Skin epidermis (tissue), 12 donors: ENCODE results near the gene PNCK.
"Not testable (repeated sequence)": the region's sequence is repeated elsewhere in the genome, so short reads cannot be mapped to it uniquely, and the experiment has no call there.

ENCODE experiments used
- H3K27ac ChIP-seq, 21 experiments: fragments of 200-600 bp; sonication (generic) in 11 of 21; one replicate each; pipeline ENCODE4 v1.5.0; 2020; ENCODE audit warnings: mild to moderate bottlenecking in 3 of 21, inconsistent platforms in 2 of 21, moderate library complexity in 2 of 21
- H3K4me3 ChIP-seq, 7 experiments: fragments of 200-600 bp; sonication (generic) in 2 of 7; one replicate each; pipeline ENCODE4 v1.5.0; 2020; ENCODE audit warnings: inconsistent platforms in 2 of 7, mild to moderate bottlenecking in 2 of 7, moderate library complexity in 1 of 7

PNCK gene

DNA sequence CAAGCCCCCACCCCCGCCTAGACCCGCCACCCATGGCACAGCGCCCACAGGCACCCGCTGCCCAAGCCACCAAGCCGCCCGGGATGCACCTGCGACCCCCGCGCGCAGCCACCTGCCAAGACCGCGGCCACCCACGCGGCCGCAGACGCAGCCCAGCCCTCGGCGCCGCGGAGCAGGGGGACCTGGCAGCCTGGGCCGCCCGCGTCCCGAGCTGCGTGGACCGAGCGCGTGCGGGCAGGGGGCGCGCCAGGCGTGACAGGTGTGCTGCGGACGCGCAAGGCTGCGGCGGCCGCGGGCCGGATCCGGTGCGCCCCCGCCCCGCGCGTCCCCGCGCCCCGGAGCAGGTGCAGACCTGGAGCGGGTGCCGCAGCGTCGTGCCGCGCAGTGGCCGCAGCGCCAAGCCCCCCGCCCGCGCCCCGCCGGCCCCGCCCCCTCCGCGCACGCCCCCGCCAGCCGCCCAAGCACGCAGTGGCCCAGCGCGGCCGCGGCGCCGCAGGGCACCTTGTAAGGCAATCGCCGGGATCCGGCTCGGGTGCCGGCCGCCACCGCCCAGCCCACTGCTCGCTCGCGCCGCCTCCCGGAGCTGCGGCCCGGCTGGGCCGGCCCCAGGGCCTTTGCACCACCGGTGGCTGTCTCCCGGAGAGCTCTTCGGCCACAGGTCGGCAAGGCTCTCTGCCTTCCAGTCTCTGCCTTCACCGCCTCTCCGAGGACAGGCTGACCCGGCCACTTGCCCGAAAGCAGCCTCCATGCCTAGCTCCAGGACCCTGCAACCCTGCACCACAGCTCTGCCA, at the start of gene PNCK:
Gene PNCK (minus strand): TSS at position 386 of the 791 bp plus-strand sequence. CDS start 737 bp downstream, outside the sequence.
- H3K27ac ChIP-seq: no peak within 1 kb of the TSS
- H3K4me3 ChIP-seq: no peak within 1 kb of the TSS

DNA sequence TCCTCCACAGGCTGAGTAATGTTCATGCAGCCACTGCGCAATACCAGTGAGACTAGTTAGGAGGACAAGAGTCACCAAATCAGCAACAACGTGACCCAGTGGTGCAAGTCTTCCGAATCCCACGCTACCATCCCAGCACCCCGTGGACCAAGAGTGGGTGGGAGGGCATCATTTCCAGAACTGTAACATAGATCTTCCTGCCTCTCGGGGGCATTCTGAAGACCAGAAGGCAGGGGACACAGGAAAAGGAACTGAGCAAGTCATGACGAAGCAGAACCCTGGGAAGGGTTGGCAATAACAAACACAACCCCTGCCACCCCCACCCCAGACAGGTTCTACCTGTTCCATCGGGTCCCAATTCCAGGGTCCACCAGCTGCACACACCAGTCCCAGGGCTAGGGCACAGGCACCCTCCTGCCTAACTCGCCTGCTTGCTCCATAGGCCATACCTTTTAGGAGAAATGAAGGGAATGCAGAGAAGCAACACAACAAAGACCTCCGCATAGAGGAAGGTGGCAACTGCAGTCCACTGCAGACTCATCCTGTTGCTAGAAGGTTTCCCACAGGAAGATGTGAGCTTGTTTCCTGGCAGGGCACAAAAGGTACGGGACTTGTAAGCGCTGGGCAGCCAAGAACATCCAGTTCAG, 49.2 kb upstream of the PNCK start:
- Histone ChIP-seq H3K4me3 (peak overlapping the region; percentile 52 to 76 (median 68)), H3K27ac (peak overlapping the region; percentile 53 to 94 (median 87))

DNA sequence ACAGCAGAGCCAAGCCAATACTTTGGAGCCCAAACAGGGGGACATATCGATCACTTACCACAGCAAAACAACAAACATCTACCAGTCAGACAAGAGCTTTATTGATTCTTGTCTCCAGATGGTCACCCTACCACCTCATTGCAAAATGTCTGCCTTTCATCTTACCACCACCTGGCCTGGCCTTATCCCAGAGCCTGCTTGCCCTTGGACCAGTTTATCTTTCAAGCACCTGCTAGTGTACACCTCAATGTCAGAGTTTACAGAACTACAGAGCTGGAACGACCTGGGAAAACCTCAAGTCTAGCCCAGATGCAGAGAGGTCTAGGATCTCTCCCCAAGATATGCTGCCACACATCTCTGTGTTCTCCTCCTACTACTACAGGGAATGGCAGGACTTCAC, 46.1 kb upstream of the PNCK start:
- Histone ChIP-seq H3K27ac (no peak overlapping the region), H3K4me3 (no peak overlapping the region)

DNA sequence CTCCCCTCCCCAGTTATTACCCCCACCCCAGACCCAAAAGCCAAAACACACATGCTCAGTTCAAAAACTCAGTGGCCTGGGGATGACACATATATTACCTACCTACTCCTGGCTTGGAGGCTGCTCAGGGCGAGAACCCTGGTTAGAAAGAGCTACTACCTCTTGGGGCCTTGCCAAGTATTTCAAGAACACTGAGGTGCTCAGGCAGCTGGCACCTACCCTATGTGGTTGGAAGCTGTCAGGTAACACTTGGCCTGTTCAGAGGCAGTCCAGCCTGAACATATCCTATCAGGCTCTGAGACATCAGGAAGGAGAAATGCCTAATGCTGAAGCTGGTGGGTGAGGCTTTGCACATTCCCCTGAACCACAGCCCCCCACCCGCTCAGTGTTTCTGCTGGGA, 45.6 kb upstream of the PNCK start:
- Histone ChIP-seq H3K27ac (no peak overlapping the region), H3K4me3 (no peak overlapping the region)

DNA sequence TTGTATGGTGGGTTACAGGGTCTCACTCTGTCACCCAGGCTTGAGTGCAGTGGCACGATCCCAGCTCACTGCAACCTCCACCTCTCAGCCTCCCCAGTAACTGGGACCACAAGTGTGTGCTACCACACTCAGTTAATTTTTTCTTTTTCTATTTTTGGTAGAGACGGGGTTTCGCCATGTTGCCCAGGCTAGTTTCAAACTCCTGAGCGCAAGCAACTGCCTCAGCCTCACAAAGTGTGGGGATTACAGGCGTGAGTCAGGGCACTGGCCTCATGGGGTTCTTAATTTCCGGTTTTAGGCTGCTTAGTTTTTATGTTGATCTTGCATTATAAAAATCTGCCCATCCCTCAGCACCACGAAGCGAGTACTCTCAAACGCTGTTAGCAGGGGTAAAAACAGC, 43.8 kb upstream of the PNCK start:
- Histone ChIP-seq H3K4me3 (no peak overlapping the region), H3K27ac (no peak overlapping the region)

- no peak overlapping the region for H3K4me3 ChIP-seq
- no peak overlapping the region for H3K27ac ChIP-seq
Measured at GRCh38 chrX:153714256-153714655, 40.6 kb upstream of the PNCK start.

GRCh38 chrX:153709726-153710674, 36.4 kb upstream of the PNCK start:
- no peak overlapping the region for H3K27ac ChIP-seq
- no peak overlapping the region for H3K4me3 ChIP-seq

GRCh38 chrX:153708415-153708814, 34.8 kb upstream of the PNCK start:
- no peak overlapping the region for H3K4me3 ChIP-seq
- H3K27ac ChIP-seq: peak overlapping the region in 2 of 21 experiments; percentile 14 to 44

DNA sequence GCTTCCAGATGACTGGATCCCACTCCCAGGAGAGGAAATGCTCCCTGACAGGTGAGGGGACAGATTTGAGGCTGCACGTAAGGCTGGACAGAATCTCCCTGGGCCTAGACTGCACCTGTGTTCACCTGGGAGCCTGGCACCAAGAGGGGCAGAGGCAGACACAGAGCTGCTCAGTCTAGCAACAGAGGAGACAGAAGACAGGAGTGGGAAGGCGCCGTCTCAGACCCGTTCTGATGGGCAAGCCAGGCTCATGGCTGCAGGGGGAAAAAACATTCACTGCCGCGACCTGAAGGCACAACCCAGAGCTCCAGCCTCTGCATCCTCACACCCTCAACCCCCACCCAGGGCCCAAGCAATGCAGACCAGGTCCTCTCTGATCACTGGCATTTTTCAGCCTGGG, 33.8 kb upstream of the PNCK start:
- Histone ChIP-seq H3K27ac (no peak overlapping the region), H3K4me3 (no peak overlapping the region)

- no peak overlapping the region for H3K4me3 ChIP-seq
- H3K27ac ChIP-seq: peak overlapping the region in 1 of 21 experiments; percentile 7
Measured at GRCh38 chrX:153706799-153707198, 33.2 kb upstream of the PNCK start.

- not testable (repeated sequence) for H3K4me3 ChIP-seq
- H3K27ac ChIP-seq: peak overlapping the region in 5 of 21 experiments; percentile 10 to 31 (median 20)
Measured at GRCh38 chrX:153705403-153706060, 31.9 kb upstream of the PNCK start.

DNA sequence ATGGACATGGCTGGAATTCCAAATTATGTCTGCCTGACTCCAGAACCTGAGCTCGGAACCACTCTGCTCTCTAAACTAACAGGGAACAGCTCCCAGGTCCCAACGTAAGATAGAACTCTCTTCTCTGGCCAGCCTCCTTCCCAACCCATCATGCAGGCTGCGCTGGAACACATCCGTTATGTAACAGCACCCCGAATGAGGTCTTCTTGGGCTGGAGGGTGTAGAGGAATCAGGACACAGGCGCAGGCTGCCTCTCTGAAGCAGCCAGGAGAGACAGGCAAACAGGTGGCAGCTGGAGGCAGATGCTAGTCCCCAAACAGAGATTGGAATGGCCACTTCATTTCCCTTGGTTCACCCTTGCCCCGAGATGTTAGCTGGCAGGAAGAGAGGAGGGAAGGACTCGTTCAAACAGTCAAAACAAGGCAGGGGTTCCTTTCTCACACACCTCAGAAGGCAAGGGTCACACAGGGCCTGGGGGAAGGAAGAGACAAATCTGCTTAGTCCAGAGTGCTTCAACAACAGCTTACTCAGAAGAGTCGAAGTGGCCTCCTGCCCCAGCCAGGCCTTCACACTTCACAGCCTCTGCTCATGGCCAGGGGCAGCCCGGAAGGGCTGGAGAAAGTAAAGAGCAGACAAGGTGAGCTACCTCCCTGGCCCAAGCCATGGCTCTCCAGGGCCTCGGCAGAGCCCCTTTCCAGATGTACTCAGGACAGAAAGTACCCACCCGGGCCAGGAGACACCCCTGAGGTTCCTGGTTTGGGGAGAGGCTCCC, 31.2 kb upstream of the PNCK start:
- H3K4me3 ChIP-seq: not testable (repeated sequence)
- H3K27ac ChIP-seq: peak overlapping the region in 4 of 21 experiments; percentile 19 to 31 (median 20)

DNA sequence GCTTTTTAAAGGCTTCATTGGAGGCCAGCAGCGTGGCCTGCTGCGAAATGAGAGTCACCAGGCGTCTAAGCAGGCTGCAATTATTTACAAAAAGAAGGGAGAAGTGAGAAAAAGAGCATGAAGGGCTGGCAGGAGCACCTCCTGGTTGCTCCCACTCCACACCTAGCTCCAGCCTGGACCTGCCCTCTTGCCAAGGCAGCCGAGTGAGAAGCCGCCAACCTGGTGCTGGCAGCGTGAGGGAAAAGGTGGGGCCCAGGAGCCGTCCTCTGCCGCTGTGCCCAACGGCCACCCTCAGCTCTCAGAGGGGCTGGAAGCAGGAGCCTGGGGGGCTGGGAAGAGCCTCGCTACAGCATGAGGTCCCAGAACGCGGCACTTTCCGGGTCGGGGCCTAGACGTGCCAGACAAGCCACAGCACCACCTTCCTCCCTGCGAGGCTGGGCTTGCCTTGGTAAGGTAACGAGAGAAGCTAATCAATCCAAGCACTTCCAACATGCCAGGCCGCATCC, 30.5 kb upstream of the PNCK start:
- peak overlapping the region in 9 of 21 experiments; percentile 3 to 69 (median 37) for H3K27ac ChIP-seq
- H3K4me3 ChIP-seq: no peak overlapping the region

- Histone ChIP-seq H3K27ac (no peak overlapping the region), H3K4me3 (no peak overlapping the region)
Measured at GRCh38 chrX:153703036-153703370, 29.4 kb upstream of the PNCK start.

GRCh38 chrX:153702336-153703035, 28.9 kb upstream of the PNCK start:
- Histone ChIP-seq H3K4me3 (no peak overlapping the region), H3K27ac (no peak overlapping the region)

- Histone ChIP-seq H3K27ac (no peak overlapping the region), H3K4me3 (no peak overlapping the region)
Measured at GRCh38 chrX:153701706-153702105, 28.1 kb upstream of the PNCK start.

DNA sequence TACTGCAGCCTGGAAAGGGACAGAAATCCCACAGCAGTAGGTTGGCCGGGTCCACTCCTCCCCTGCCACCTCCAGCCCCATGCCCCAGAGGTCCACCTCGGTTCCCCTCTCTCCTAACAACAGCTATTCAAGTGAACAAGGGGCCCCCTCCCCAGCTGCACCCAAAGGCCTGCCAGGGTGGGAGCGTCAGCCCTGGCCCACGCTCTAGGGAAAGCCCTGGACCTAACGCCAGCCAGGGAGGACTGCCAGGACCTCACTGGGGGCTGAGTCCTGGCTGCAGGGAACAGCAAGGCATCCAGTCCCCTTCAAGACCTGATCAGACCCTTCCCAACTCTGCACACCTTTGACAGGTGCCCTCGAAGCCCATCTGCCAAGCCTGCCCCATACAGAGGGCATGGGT, 27.4 kb upstream of the PNCK start:
- H3K4me3 ChIP-seq: no peak overlapping the region
- peak overlapping the region in 1 of 21 experiments; percentile 31 for H3K27ac ChIP-seq

DNA sequence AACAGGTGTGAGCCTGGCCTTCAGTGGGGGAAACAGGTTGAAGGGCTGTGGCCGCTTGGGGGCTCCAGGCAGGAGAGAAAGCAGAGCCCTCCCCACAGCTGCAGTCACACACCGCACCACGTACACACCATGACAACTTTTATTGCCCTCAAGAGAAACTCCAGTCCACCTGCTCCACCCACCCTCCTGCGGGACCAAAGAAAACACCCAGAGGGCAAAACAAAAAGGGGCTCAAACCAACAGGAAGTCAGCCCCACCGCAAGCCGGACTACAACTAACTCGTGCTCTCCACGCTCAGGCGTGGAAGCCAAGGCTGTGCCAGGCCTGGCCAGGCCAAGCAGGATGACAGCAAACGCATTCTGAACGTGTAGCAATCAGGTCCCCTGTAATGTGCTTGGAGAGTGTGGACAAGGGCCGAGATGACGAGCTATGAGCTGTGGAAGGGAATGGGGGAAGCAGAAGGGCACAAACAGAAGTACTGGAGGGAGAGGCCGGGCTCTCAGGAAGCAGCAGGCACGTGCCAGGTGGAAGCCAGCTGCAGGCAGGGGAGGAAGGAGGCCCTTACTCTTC, 26.8 kb upstream of the PNCK start:
- H3K27ac ChIP-seq: peak overlapping the region in 5 of 21 experiments; percentile 26 to 62 (median 35)
- no peak overlapping the region for H3K4me3 ChIP-seq
